HG03571 (cell line): ENCODE results near the gene MACROD2.
"Not testable (repeated sequence)": the region's sequence is repeated elsewhere in the genome, so short reads cannot be mapped to it uniquely, and the experiment has no call there.

ENCODE experiments used
- ATAC-seq: cut with Tn5 transposase; IDR thresholded peaks from one replicate; pipeline ENCODE4 v1.9.1; 2021; ENCODE audit not compliant: unreplicated experiment

The MACROD2 gene

DNA sequence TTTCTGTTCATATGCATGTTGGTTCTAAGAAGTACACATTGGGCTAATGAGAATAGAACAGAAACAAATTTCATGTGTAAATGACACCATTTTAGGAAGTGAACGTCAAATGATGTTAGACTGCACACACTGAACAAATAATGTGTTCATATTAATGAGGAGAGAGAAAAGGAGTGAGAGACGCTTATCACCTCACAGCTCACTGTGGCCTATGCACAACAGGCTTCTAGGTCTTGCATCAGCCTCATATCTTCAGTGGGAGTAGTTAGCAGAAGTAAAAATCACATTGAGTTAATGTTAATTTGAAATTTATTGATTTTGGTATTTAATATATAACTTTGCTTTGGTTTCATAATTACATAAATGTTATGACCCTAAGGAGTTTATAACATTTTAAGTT, 454.9 kb downstream of the MACROD2 start:
- no peak for ATAC-seq

DNA sequence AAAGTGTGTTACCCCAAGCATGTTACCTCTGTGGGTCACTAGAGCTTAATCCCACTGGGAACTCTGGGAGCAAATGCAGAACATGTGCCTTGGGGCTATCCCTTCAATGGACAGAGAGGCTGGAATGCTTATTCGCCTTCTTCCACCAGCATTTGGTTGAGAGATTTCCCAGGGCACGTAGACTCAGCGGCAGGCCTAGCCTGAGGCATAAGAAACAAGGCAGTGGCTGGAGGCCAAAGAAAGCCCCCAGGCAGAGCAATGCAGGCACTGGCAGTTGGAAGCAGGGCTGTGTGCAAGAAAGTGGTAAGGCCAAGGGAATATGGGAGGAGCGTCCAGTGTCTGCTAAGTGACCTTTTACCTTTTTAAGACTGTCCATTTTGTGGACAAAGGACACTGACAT, 456.1 kb downstream of the MACROD2 start:
- ATAC-seq = no peak

DNA sequence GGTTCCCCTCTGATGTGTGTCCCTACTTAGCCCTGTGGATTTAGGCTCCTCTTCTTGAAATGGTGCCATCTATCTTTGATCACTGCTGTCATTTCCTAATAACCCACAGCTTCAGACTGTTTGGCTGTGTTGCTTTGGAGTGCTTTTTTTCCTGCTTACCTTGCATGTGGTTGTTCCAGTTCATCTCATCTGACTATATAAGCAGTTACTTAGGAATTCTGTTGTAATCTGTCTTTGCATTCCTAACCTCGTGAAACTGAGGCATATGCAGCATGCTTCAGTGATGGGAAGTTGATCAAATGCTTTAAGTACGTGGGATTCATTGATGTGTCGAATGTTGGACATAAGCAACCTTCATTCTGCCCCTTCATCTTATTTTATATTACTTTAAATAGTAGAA, 457.9 kb downstream of the MACROD2 start:
- ATAC-seq = no peak

DNA sequence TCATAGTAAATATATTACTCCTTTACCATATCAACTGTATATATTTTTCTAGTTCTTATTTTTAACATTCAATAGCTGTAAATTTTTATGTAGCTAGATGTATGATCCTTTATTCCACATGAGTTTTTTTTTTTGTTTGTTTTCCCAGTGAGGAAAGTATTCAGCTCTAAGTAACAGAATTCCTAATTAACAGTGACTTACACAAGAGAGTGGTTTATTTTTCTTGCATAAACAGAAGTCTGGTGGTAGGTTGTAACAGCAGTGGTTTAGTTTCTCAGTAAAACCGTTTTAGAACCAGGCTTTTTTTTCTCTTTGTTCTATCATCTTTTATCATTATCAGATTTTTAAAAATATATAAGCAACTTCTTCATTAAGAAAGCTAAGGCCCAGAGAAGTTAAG, 459.0 kb downstream of the MACROD2 start:
- ATAC-seq = no peak

DNA sequence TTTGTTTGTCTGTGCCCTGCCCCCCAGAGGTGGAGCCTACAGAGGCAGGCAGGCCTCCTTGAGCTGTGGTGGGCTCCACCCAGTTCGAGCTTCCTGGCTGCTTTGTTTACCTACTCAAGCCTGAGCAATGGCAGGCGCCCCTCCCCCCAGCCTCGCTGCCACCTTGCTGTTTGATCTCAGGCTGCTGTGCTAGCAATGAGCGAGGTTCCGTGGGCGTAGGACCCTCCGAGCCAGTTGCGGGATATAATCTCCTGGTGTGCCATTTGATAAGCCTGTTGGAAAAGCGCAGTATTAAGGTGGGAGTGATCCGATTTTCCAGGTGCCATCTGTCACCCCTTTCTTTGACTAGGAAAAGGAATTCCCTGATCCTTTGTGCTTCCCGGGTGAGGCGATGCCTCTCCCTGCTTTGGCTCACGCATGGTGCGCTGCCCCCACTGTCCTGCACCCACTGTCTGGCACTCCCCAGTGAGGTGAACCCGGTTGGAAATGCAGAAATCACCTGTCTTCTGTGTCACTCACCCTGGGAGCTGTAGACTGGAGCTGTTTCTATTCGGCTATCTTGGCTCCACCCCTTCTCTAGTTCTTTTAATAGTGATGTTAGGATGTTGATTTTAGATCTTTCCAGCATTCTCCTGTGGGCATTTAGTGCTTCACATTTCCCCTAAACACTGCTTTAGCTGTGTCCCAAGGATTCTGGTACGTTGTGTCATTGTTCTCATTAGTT, 471.9 kb downstream of the MACROD2 start:
- not testable (repeated sequence) for ATAC-seq

DNA sequence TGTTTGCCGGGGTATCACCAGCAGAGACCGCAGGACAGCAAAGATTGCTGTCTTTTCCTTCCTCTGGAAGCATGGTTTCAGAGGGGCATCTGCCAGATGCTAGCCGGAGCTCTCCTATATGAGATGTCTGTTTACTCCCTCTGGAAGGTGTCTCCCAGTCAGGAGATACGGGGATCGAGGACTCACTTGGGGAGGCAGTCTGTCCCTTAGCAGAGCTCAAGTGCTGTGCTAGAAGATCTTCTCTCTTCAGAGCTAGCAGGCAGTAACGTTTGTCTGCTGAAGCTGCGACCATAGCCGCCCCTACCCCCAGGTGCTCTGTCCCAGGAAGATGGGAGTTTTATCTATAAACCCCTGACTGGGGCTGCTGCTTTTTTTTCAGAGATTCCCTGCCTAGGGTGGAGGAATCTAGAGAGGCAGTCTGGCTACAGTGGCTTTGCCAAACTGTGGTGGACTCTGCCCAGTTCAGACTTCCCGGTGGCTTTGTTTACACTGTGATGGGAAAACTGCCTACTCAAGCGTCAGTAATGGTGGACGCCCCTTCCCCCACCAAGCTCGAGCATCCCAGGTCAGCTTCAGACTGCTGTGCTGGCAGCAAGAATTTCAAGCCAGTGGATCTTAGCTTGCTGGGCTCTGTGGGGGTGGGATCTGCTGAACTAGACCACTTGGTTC, 475.0 kb downstream of the MACROD2 start:
- no peak for ATAC-seq

- no peak for ATAC-seq
Observed at GRCh38 chr20:14470977-14471661, 475.8 kb downstream of the MACROD2 start.

- ATAC-seq = no peak
Observed at GRCh38 chr20:14477125-14477524, 481.8 kb downstream of the MACROD2 start.

GRCh38 chr20:14478126-14478525, 482.8 kb downstream of the MACROD2 start:
- ATAC-seq = no peak

GRCh38 chr20:14481863-14482262, 486.5 kb downstream of the MACROD2 start:
- no peak for ATAC-seq

DNA sequence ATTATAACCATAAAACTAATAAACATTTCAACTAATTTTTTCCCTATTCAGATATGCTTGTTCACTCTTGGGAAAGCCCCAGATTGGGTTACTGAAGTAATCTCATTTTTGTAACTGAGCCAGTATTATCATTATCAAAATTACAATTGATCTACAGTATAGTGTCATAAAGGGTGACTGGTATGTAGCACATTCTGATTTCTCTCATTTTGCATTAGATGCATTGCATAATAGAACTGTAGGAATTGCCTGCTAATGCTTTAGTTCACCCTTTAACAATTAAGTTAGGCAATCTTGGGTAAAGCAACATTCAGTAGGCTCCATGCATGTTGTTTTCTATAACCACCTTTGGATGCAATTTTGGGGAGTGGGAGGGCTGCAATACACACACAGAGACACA, 492.9 kb downstream of the MACROD2 start:
- ATAC-seq = no peak

DNA sequence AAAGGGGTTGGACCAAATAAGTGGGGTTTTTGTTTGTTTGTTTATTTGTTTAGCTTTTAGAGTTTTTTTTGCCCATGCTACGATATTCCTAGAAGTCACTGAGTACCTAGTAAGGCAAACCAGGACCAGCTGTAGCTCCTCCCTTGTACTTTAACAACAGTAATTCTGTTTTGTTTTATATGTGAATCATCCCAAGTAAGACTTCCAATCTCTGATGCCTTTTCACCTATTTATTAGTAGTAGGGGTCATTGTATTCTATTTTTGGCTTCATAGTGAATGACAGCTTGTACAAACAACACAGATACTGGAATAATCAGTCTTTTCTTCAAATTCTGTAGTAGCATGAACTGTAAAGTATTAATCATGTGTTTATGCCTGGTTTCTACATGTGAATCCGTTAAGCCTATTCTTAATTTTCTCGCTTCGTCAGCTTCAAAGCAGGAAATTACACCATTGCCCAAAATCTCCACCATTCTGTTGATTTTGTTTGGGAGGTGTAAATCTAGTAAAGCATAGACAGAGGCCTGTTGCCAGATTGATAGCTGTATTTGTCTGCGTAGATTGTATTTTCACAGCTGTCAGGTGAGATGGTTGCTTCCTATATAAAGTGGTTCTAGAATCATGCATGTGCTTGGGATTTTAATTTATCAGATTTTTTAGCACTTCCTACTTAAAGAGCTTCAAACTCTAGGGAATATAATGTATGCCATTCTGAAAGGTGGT, 493.6 kb downstream of the MACROD2 start:
- ATAC-seq = no peak

GRCh38 chr20:14489544-14489943, 494.2 kb downstream of the MACROD2 start:
- ATAC-seq = no peak

GRCh38 chr20:14491436-14491835, 496.1 kb downstream of the MACROD2 start:
- no peak for ATAC-seq

GRCh38 chr20:14493408-14493807, 498.1 kb downstream of the MACROD2 start:
- ATAC-seq = no peak

DNA sequence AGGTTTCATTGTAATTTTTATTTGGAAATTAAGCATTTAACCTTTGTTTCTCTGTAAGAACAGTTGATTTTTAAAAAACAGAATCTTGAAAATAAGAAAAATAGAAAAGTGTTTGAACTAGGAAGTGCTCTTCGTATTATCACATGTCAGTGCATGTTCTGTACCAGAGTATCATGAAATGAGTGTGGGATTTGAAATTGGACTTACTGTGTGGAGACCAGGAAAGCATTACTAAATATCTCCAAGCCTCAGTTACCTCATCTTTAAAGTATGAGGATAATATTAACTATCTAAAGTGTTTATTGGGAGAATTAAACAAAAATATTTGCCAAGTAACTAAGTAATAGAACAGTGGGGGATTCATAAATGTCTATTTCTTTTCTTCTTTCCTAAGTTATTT, 499.0 kb downstream of the MACROD2 start:
- ATAC-seq = no peak

DNA sequence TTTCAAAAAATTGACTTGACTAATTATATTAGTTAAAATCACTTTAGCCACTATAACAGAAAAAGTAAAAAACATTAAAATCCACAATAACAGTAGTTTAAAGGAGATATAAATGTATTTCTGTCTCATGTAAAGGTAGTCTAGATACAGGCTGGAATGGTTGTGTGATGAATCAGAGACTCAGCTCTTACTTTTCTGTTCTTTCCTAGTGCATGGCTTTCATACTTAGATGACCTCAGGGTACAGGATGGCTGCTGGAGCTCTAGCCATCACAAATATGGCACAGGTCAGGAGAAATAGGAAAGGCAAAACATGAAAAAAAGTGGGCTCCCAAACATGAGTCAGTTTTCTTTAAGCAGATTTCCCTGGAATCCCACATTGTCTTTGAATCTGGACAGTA, 499.8 kb downstream of the MACROD2 start:
- ATAC-seq = no peak

DNA sequence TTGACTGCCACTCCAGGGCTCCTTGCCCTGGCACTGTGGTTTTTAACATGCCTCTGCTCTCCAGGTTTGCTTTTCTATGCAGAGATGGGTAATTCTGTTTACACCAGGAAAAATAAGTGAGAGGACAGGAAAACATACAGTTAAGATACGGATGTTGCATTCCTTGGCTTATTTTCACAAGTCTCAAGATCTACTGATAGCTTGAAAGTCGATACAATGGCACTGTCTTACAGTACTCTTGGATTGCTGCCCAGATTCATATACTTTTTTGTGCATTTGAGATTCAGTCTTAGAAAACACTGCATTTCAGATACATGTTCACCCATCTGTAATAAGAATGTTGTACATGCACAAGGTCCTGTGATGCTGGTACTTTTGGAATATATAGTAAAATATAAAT, 501.7 kb downstream of the MACROD2 start:
- ATAC-seq = no peak

DNA sequence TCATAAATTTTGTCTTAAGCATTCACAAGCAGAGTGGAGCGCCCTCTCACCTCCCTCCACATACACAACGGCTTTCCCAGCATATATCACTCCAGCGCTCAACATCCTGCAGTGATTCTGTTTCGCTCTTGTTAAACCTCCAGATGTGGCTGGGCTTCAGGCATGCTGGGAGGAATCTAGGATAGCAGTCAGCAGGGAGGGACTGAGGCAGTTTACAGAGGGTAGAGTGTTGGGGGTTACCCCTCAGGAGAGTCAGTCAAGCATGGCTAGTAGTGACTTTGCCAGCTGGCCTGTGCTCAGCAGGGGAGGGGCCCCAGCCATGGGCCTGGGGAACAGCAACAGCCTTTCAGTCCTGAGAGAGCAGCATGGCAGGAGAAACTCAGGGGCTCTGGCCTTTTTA, 503.5 kb downstream of the MACROD2 start:
- ATAC-seq = no peak

DNA sequence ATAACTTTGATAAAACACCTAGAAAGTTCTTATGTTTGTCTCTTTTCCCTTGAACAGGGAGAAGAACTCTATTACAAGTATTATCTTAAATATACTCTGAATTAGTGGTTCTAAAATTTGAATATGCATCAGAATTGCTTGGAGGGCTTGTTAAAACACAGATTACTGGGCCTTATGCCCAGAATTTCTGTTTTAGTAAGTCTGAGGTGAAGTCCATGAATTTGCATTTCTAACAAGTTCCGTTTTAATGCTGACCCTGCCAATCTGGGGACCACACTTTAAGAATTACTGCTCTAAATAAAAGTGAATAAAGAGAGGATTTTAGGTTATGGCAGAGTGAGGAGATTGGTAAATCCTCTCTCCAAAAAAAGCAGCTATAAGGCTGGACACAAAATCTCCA, 510.2 kb downstream of the MACROD2 start:
- ATAC-seq = no peak

DNA sequence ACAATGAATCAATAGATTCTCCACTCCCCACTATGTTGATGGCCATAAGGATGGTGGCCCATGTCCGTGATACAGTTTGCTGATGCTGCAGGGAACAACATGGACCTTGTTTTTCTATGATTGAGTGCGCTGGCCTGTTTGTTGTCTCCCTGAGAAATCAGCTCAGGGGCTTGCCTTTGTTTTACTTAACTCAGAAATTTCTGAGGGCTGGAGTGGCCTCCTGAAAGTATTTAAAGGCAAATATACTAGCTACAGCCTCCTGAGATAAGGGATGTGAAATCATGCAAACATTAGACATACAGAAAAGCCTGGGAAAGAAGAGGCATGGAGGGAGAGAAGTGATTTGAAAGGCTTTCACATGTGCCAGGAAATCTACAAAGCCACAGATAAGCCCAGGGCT, 512.4 kb downstream of the MACROD2 start:
- no peak for ATAC-seq

DNA sequence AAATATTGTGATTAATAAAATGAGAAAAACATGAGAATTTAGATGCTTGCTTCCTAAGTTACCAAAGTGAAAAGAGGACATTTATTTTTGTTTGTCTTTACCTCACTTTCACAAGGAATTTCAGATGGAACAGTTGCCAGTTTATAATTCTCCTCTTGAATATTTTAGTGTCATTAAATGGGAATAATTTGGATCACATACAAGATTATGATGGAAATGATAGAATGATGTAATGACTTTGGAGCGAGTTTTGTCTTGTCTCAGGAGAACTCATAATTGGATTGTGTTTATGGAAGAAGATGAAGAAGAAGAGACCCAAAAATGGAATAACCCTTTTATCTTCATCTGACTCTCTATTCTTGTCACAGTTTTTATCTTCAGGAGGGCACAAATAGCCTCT, 515.0 kb downstream of the MACROD2 start:
- ATAC-seq = no peak
